Heart right ventricle (tissue), 16 donors: ENCODE results near the gene FAF1. TPM values are rescaled to one million over a fixed set of nuclear protein-coding genes. Genes with fewer than 3 reads are reported as not detected.

ENCODE experiments used
- ATAC-seq, 8 donors: fragments of 200-7000 bp; cut with Tn5 transposase; one replicate each; pipeline ENCODE4 v1.9.1; 2020; ENCODE audit warnings: mild to moderate bottlenecking in 8 of 8, moderate library complexity in 8 of 8, moderate number of reproducible peaks in 1 of 8
- DNase-seq, 2 donors: peaks; one replicate each; pipeline ENCODE4 v3.0.0-alpha.2; 2020
- H3K27ac ChIP-seq, 10 donors: fragments of 200-600 bp; sonication (generic) in 2 of 10; one replicate each; pipeline versions ENCODE4 v1.5.0 to v1.8.0; 2020 to 2022; ENCODE audit warnings: mild to moderate bottlenecking in 3 of 10
- H3K27me3 ChIP-seq, 7 donors: fragments of 200-600 bp; one replicate each; pipeline ENCODE4 v1.8.0; 2021 to 2022; ENCODE audit warnings: mild to moderate bottlenecking in 2 of 7
- H3K36me3 ChIP-seq, 9 donors: fragments of 200-600 bp; sonication (generic) in 1 of 9; one replicate each; pipeline versions ENCODE4 v1.5.0 to v1.8.0; 2020 to 2022; ENCODE audit warnings: mild to moderate bottlenecking in 2 of 9
- H3K4me1 ChIP-seq, 9 donors: fragments of 200-600 bp; sonication (generic) in 1 of 9; one replicate each; pipeline versions ENCODE4 v1.5.0 to v1.8.0; 2020 to 2022; ENCODE audit warnings: mild to moderate bottlenecking in 4 of 9
- H3K4me3 ChIP-seq, 10 donors: fragments of 200-600 bp; sonication (generic) in 2 of 10; one replicate each; pipeline versions ENCODE4 v1.5.0 to v1.8.0; 2020 to 2022; ENCODE audit warnings: mild to moderate bottlenecking in 7 of 10, moderate library complexity in 2 of 10
- H3K9me3 ChIP-seq, 11 donors: fragments of 200-600 bp in 10 of 11; sonication (generic) in 2 of 11; one replicate each; pipeline versions ENCODE4 v1.5.0 to v1.8.0; 2013 to 2022; ENCODE audit warnings: mild to moderate bottlenecking in 2 of 11, control low read depth in 1 of 11, moderate library complexity in 1 of 11
- WGBS, 2 donors: extraction: QIAGEN DNeasy Blood & Tissue Kit; methylation state at CpG; one replicate each; pipeline ENCODE4 v1.1.7; 2013; ENCODE audit warnings: inconsistent platforms in 1 of 2; 5-methylcytosine and 5-hydroxymethylcytosine counted together
- intact Hi-C, 10 donors: fragments of 100-400 bp; cut with DNase I; formaldehyde crosslinking; loops; one replicate each; pipeline versions ENCODE4 v1.11.1 to v1.14.2; 2022
- polyA plus RNA-seq, 2 donors: library from polyadenylated mRNA; stranded (reverse); fragments of 200-250 nt; gene quantifications; one replicate each; pipeline ENCODE4 v1.2.3, GENCODE V29; 2013
- total RNA-seq, 10 donors: library from RNA; stranded (reverse); fragmentation: NEBNext Ultra II Directional in 3 of 10; extraction: Animal tissue kit (Norgen Biotek cat#: 25700) in 3 of 10; gene quantifications; one replicate each; pipeline versions ENCODE4 v1.2.1 to v1.2.4, GENCODE V29; 2021 to 2023
- TF ChIP-seq, protein P1 (sequence below), 9 donors: fragments of 200-600 bp; sonication (generic) in 2 of 9; IDR thresholded peaks; one replicate each; pipeline versions ENCODE4 v1.5.0 to v1.8.0; 2021 to 2022; ENCODE audit warnings: antibody characterized with exemption in 9 of 9, mild to moderate bottlenecking in 5 of 9, moderate library complexity in 1 of 9
- donor health status: Arrhythmogenic right ventricular cardiomyopathy.
- donor health status: ischemic (EF 13 %, LVEDD 7.1; RV severe dilation, severe dysfunction).
- donor health status: healthy with polysubstance abuse.
- donor health status: DM: no; HTN: yes; CAD: no.
- donor health status: DM: no; HTN: no; CAD: no.
- donor health status: ischemic (EF 25% LVEDD 6.9; RV normal size, moderate dysfunction).
- donor health status: ischemic (EF 25% LVEDD 5.7; RV mildly dilated, moderate dysfunction).
- donor health status: healthy.
- donor health status: DM: yes; HTN: yes; CAD: no.
- donor health status: Ischemic cardiomyopathy.
- donor health status: ischemic (EF 35%, LVEDD 5.7; RV mildly dilated, moderate dysfunction).
- donor health status: nonischemic (EF 11% LVEDD 7.7; RV severe dilation, severe dysfunction).
- donor health status: DM: yes; HTN: yes; CAD: no.
- donor health status: PGD.
- donor health status: ischemic (EF 29% LVEDD 5.4; RV normal size, mild dysfunction).
- donor health status: nonischemic (EF 23%, LVEDD 6.1; RV moderate dilation, normal function).

Gene FAF1
- total and polyA plus RNA-seq, 12 donors: 30.9 to 102 (median 88.9) TPM

- Histone ChIP-seq H3K36me3 (no peaks in the 10 kb centered on the region), H3K27me3 (no peaks in the 10 kb centered on the region), H3K9me3 (no peaks in the 10 kb centered on the region), H3K27ac (no peak overlapping the region), H3K4me3 (no peak overlapping the region), H3K4me1 (peaks cover 0 to 31% (median 15%) of the 10 kb centered on the region in 9 donors)
- no peak for ATAC-seq
- DNase-seq: no peak
- intact Hi-C loops: no loop called here
- TF ChIP-seq, protein P1, sequence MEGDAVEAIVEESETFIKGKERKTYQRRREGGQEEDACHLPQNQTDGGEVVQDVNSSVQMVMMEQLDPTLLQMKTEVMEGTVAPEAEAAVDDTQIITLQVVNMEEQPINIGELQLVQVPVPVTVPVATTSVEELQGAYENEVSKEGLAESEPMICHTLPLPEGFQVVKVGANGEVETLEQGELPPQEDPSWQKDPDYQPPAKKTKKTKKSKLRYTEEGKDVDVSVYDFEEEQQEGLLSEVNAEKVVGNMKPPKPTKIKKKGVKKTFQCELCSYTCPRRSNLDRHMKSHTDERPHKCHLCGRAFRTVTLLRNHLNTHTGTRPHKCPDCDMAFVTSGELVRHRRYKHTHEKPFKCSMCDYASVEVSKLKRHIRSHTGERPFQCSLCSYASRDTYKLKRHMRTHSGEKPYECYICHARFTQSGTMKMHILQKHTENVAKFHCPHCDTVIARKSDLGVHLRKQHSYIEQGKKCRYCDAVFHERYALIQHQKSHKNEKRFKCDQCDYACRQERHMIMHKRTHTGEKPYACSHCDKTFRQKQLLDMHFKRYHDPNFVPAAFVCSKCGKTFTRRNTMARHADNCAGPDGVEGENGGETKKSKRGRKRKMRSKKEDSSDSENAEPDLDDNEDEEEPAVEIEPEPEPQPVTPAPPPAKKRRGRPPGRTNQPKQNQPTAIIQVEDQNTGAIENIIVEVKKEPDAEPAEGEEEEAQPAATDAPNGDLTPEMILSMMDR (IDR thresholded peaks at IDR 0.05): no peak
- WGBS, 2 donors: 67 to 70% methylated on average over 3 of the region's 3 CpGs
Observed at GRCh38 chr1:50822035-50822776, 137.9 kb downstream of the FAF1 start.

DNA sequence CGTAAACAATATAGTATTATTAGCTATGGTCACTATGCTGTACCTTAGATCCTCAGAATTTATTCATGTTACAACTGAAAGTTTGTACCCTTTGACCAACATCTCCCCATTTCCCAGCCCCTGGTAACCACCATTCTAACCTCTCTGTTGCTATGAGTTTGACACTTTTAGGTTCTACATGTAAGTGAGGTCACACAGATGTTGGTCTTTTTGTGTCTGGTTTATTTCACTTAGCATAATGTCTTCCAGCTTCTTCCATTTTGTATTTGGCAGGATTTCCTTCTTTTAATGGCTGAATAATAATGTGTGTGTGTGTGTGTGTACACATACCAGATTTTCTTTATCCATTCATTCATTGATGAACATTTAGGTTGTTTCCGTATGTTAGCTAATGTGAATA lies 139.5 kb downstream of the FAF1 start:
- DNase-seq (no peak), ATAC-seq (no peak)
- intact Hi-C loops: no loop called here
- no peaks in the 10 kb centered on the region for H3K27me3 ChIP-seq
- H3K4me3 ChIP-seq: no peak overlapping the region
- no peaks in the 10 kb centered on the region for H3K36me3 ChIP-seq
- no peak overlapping the region for H3K27ac ChIP-seq
- peaks cover 0 to 31% (median 15%) of the 10 kb centered on the region in 9 donors for H3K4me1 ChIP-seq
- TF ChIP-seq, protein P1 (IDR thresholded peaks at IDR 0.05): no peak
- WGBS, 2 donors: 92 to 94% methylated on average over 2 of the region's 2 CpGs
- H3K9me3 ChIP-seq: no peaks in the 10 kb centered on the region

- no peaks in the 10 kb centered on the region for H3K36me3 ChIP-seq
- 96 to 97% methylated on average over 4 of the region's 4 CpGs for WGBS, 2 donors
- H3K27ac ChIP-seq: no peak overlapping the region
- no peaks in the 10 kb centered on the region for H3K27me3 ChIP-seq
- no peaks in the 10 kb centered on the region for H3K4me1 ChIP-seq
- DNase-seq: no peak
- TF ChIP-seq, protein P1 (IDR thresholded peaks at IDR 0.05): no peak
- intact Hi-C loops: no loop called here
- peaks cover 0 to 20% (median 8%) of the 10 kb centered on the region in 11 donors for H3K9me3 ChIP-seq
- H3K4me3 ChIP-seq: no peak overlapping the region
- no peak for ATAC-seq
Observed at GRCh38 chr1:50812346-50812745, 147.7 kb downstream of the FAF1 start.

DNA sequence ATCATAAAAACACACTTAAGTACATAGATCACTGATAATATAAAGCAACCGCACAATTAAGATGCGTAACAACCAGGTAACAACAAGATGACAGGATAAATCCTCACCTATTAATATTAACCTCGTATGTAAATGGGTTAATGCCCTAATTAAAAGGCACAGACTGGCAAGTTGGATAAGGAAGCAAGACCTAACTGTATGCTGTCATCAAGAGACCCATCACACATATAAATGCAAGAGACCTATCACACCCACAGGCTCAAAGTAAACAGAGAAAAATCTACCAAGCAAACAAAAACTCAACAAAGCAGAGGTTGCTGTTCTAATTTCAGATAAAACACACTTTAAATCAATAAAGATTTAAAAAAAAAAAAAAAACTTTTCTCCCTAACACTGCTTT lies 151.8 kb downstream of the FAF1 start:
- no peak overlapping the region for H3K4me3 ChIP-seq
- TF ChIP-seq, protein P1 (IDR thresholded peaks at IDR 0.05): no peak
- peaks cover 0 to 9% (median 0%) of the 10 kb centered on the region in 9 donors for H3K4me1 ChIP-seq
- no peaks in the 10 kb centered on the region for H3K36me3 ChIP-seq
- peaks cover 0 to 28% (median 8%) of the 10 kb centered on the region in 11 donors for H3K9me3 ChIP-seq
- 98 to 100% methylated on average over 3 of the region's 3 CpGs for WGBS, 2 donors
- intact Hi-C loops: no loop called here
- H3K27ac ChIP-seq: no peak overlapping the region
- no peaks in the 10 kb centered on the region for H3K27me3 ChIP-seq
- ATAC-seq: no peak
- DNase-seq: no peak
